Sciatic nerve (tissue), 2 donors: ENCODE results near the gene AGPAT1. TPM values are rescaled to one million over a fixed set of nuclear protein-coding genes. Genes with fewer than 3 reads are reported as not detected.
"Not testable (repeated sequence)": the region's sequence is repeated elsewhere in the genome, so short reads cannot be mapped to it uniquely, and the experiment has no call there.

Source experiments
- ATAC-seq: fragments of 200-7000 bp; cut with Tn5 transposase; one replicate; pipeline ENCODE4 v1.9.1; 2020; ENCODE audit warnings: mild to moderate bottlenecking, moderate library complexity
- DNase-seq: peaks from one replicate; pipeline ENCODE4 v3.0.0-alpha.2; 2020; ENCODE audit warnings: low spot score
- intact Hi-C: fragments of 100-400 bp; cut with DNase I; formaldehyde crosslinking; loops from one replicate; pipeline ENCODE4 v1.14.2; 2022
- total RNA-seq: library from RNA; stranded (reverse); fragmentation: NEBNext Ultra II Directional; extraction: Animal tissue kit (Norgen Biotek cat#: 25700); gene quantifications from one replicate; pipeline ENCODE4 v1.2.1, GENCODE V29; 2021
- donor health status: DM: no; HTN: no; CAD: no.
- donor health status: DM: no; HTN: no; CAD: no.

AGPAT1 gene
- total RNA-seq, 1 donor from 2014 or later: 59.9 TPM

- peak; percentile 93 for ATAC-seq
- intact Hi-C loops: no loop called here
- DNase-seq: peak; percentile 93
Observed at GRCh38 chr6:32153564-32154513, 22.0 kb downstream of the AGPAT1 start, which contains the start of gene PPT2. Gene PPT2 (plus strand): TSS chr6:32154141. CDS start chr6:32154595, 454 bp downstream.

GRCh38 chr6:32152769-32153563 lies 22.9 kb downstream of the AGPAT1 start:
- ATAC-seq (peak; percentile 52), DNase-seq (peak; percentile 71)
- intact Hi-C loops: no loop called here

GRCh38 chr6:32151863-32152768 lies 23.8 kb downstream of the AGPAT1 start, which contains the start of gene PRRT1:
Gene PRRT1 (minus strand): TSS chr6:32151939. CDS start chr6:32151827, 112 bp downstream.
- ATAC-seq (no peak), DNase-seq (no peak)
- intact Hi-C loops: no loop called here

- intact Hi-C loops: no loop called here
- DNase-seq: no peak
- no peak for ATAC-seq
Observed at GRCh38 chr6:32151181-32151862, 24.6 kb downstream of the AGPAT1 start.

GRCh38 chr6:32149932-32150870 lies 25.7 kb downstream of the AGPAT1 start:
- DNase-seq: no peak
- intact Hi-C loops: no loop called here
- ATAC-seq: no peak

- no peak for DNase-seq
- ATAC-seq: no peak
- intact Hi-C loops: no loop called here
Observed at GRCh38 chr6:32149092-32149755, 26.7 kb downstream of the AGPAT1 start.

GRCh38 chr6:32148289-32149091 lies 27.4 kb downstream of the AGPAT1 start:
- DNase-seq (peak; percentile 87), ATAC-seq (peak; percentile 37)
- intact Hi-C loops: no loop called here

GRCh38 chr6:32147401-32148132 lies 28.3 kb downstream of the AGPAT1 start:
- ATAC-seq (no peak), DNase-seq (no peak)
- intact Hi-C loops: no loop called here

- no peak for ATAC-seq
- intact Hi-C loops: no loop called here
- no peak for DNase-seq
Observed at GRCh38 chr6:32146687-32147086, 29.2 kb downstream of the AGPAT1 start.

- no peak for ATAC-seq
- DNase-seq: no peak
- intact Hi-C loops: no loop called here
Observed at GRCh38 chr6:32146287-32146686, 29.6 kb downstream of the AGPAT1 start.

- DNase-seq, ATAC-seq, intact Hi-C loops: not testable (repeated sequence)
Observed at GRCh38 chr6:32144238-32144637, 31.6 kb downstream of the AGPAT1 start.

GRCh38 chr6:32140420-32141046 lies 35.4 kb downstream of the AGPAT1 start:
- DNase-seq (no peak), ATAC-seq (no peak)
- intact Hi-C loops: no loop called here

- intact Hi-C loops: no loop called here
Observed at GRCh38 chr6:32139590-32139989, 36.3 kb downstream of the AGPAT1 start.

GRCh38 chr6:32137454-32137853 lies 38.4 kb downstream of the AGPAT1 start:
- intact Hi-C loops: no loop called here
- DNase-seq: no peak
- ATAC-seq: no peak

More at GRCh38 chr6:32139590-32139989, 36.3 kb downstream of the AGPAT1 start:
- ATAC-seq: no peak
- DNase-seq: no peak

- no peak for ATAC-seq
- no peak for DNase-seq
- intact Hi-C loops: no loop called here
Observed at GRCh38 chr6:32133786-32134185, 42.1 kb downstream of the AGPAT1 start.
